Keratinocyte (primary cell): ENCODE data around the gene NEURL3.

ENCODE experiments used
- EZH2 ChIP-seq: IDR thresholded peaks from one replicate; pipeline ENCODE4 v1.6.1; 2012; ENCODE audit warnings: inconsistent platforms, mild to moderate bottlenecking, low read length, moderate library complexity
- TF ChIP-seq, protein P1 (sequence below), 3 experiments: IDR thresholded peaks in 1 of 3; conservative IDR thresholded peaks in 1 of 3; optimal IDR thresholded peaks in 1 of 3; 2 replicates in 2 of 3; 3 replicates in 1 of 3; pipeline versions ENCODE3 to v1.5.1; 2011; ENCODE audit warnings: low read length in 3 of 3, mild to moderate bottlenecking in 3 of 3, moderate library complexity in 2 of 3, control low read depth in 1 of 3, inconsistent platforms in 1 of 3; ENCODE audit not compliant: insufficient read depth in 2 of 3; ENCODE audit errors: extremely low read depth in 1 of 3

DNA sequence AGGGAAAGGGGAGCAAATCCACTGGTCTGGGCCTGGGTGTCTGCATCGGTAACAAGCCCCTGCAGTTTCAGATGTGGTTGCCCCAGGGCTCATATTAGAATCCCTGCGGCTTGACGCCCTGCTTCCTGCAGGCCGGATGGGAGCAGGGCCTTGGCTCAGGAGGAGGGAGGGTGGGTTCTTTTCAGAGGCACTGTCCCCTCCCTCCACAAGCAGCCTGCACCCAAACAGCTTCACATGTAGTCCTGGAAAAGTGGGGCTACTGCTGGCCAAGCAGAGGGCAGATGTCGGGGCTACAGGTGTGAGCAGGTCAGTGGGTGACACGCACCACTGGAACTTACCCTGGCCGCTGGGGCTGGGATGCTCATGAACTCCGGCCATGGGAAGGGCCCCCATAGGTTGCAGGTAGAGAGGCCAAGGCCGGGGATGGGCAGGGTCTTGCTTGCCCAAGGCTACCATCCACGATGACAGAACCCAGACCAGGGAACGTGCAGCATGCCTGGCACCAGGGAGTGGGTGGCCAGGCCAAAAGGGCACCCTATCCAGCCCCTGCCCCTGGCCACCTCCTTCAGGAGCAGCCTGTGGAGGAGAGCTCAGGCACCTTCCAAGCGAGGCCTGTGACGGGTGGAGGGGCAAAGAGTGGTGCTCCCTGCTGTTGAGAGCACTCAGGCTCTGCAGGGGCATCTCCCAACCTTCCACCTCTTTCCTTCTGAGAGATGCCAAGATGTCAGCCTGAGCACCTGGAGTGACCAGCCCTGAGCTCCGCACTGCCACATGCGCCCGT, 48.2 kb upstream of the NEURL3 start:
- TF ChIP-seq, protein P1, sequence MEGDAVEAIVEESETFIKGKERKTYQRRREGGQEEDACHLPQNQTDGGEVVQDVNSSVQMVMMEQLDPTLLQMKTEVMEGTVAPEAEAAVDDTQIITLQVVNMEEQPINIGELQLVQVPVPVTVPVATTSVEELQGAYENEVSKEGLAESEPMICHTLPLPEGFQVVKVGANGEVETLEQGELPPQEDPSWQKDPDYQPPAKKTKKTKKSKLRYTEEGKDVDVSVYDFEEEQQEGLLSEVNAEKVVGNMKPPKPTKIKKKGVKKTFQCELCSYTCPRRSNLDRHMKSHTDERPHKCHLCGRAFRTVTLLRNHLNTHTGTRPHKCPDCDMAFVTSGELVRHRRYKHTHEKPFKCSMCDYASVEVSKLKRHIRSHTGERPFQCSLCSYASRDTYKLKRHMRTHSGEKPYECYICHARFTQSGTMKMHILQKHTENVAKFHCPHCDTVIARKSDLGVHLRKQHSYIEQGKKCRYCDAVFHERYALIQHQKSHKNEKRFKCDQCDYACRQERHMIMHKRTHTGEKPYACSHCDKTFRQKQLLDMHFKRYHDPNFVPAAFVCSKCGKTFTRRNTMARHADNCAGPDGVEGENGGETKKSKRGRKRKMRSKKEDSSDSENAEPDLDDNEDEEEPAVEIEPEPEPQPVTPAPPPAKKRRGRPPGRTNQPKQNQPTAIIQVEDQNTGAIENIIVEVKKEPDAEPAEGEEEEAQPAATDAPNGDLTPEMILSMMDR (optimal IDR thresholded peaks at IDR 0.05 in 1 of 3, IDR thresholded peaks at IDR 0.05 in 1 of 3, conservative IDR thresholded peaks at IDR 0.05 in 1 of 3; ENCODE audit: extremely low read depth in 1 of 3, insufficient read depth in 2 of 3, low read length in 3 of 3) = no peak
- no peak for TF ChIP-seq EZH2
